GM12892 (cell line): ENCODE measurements around the gene CAMK2G.
"Not testable (repeated sequence)": the region's sequence is repeated elsewhere in the genome, so short reads cannot be mapped to it uniquely, and the experiment has no call there.

Source experiments
- POLR2A ChIP-seq: IDR thresholded peaks from 2 replicates; pipeline ENCODE4 v1.6.1; 2011; ENCODE audit warnings: low read depth, low read length, control low read depth
- POLR2AphosphoS5 ChIP-seq: IDR thresholded peaks from 2 replicates; pipeline ENCODE4 v1.6.1; 2011; ENCODE audit warnings: low read depth, low read length, control low read depth
- TAF1 ChIP-seq: IDR thresholded peaks from 2 replicates; pipeline ENCODE4 v1.6.1; 2011; ENCODE audit warnings: low read depth, mild to moderate bottlenecking, control low read depth, low read length, borderline replicate concordance

- TF ChIP-seq POLR2AphosphoS5, TAF1, POLR2A: not testable (repeated sequence)
Measured at GRCh38 chr10:73889416-73889815, 15.1 kb upstream of the CAMK2G start.
